K562 (cell line): ENCODE data around the gene RAB4B. TPM values are rescaled to one million over a fixed set of nuclear protein-coding genes. Genes with fewer than 3 reads are reported as not detected.
A peak's percentile ranks its signal among the peaks of the same experiment; 100 is the strongest.

Experiments
- ATAC-seq: fragments of 200-7000 bp; cut with Tn5 transposase; 3 replicates; pipeline ENCODE4 v1.9.1; 2020; ENCODE audit warnings: moderate library complexity
- BruUV-seq: library from RNA; stranded (reverse); fragments of 400-500 nt; replicated peaks from 2 replicates; lab custom pipeline; 2021; lab: Mats Ljungman, UMichigan
- CTCF ChIA-PET: fragments of 300-600 bp; formaldehyde crosslinking; extraction: SDS; loops from one replicate; lab custom pipeline; 2021; ENCODE audit warnings: low intra/inter-chr PET ratio; lab: Yijun Ruan, JAX
- POLR2A ChIA-PET: fragments of 300-600, 350-650 bp; sonication (Branson Sonifier 250); formaldehyde crosslinking; extraction: SDS; loops from one replicate; lab custom pipeline; 2021; ENCODE audit warnings: antibody characterized with exemption, inconsistent platforms; lab: Yijun Ruan, JAX
- DNase-seq, 4 experiments: peaks; one replicate each; pipeline versions ENCODE4 v3.0.0 to v3.0.0-alpha.2; 2011 to 2018; ENCODE audit warnings: low spot score in 3 of 4, mixed read lengths in 3 of 4; ENCODE audit errors: extremely low read depth in 1 of 4
- FAIRE-seq: peaks from 2 replicates; lab custom pipeline; 2011; peaks lifted over from hg19 to GRCh38; lab: Jason Lieb, UNC
- H2AFZ ChIP-seq: 2 replicates; pipeline ENCODE4 v1.6.0; 2011; ENCODE audit warnings: low read depth, low read length, control low read depth, inconsistent platforms
- H3K27ac ChIP-seq: fragments of 200-600 bp; 3 replicates; pipeline ENCODE4 v1.8.0; 2011; ENCODE audit warnings: low read depth, mild to moderate bottlenecking, control low read depth, inconsistent platforms, low read length, moderate library complexity, mixed read lengths; ENCODE audit errors: extremely low read depth
- H3K27me3 ChIP-seq, 2 experiments: fragments of 300-600 bp in 1 of 2; 2 replicates in 1 of 2; 3 replicates in 1 of 2; pipeline versions ENCODE4 v1.6.0 to v1.8.0; 2011; ENCODE audit warnings: inconsistent platforms in 2 of 2, low read length in 2 of 2, mild to moderate bottlenecking in 1 of 2, mixed read lengths in 1 of 2, moderate library complexity in 1 of 2; ENCODE audit not compliant: control insufficient read depth in 2 of 2, insufficient read depth in 2 of 2
- H3K36me3 ChIP-seq: fragments of 300-600 bp; 3 replicates; pipeline ENCODE4 v1.8.0; 2011; ENCODE audit warnings: mild to moderate bottlenecking, low read length, inconsistent platforms; ENCODE audit not compliant: control insufficient read depth, insufficient read depth
- H3K4me1 ChIP-seq, 2 experiments: fragments of 200-600 bp in 1 of 2; replicated peaks in 1 of 2; 2 replicates in 1 of 2; 3 replicates in 1 of 2; pipeline versions ENCODE4 v1.5.1 to v1.8.0; 2011; ENCODE audit warnings: inconsistent platforms in 2 of 2, low read length in 2 of 2, mild to moderate bottlenecking in 1 of 2, mixed read lengths in 1 of 2, moderate library complexity in 1 of 2; ENCODE audit not compliant: control insufficient read depth in 2 of 2, insufficient read depth in 2 of 2
- H3K4me2 ChIP-seq: 2 replicates; pipeline ENCODE4 v1.6.1; 2011; ENCODE audit warnings: low read length, control low read depth, inconsistent platforms, mixed read lengths; ENCODE audit not compliant: insufficient read depth
- H3K4me3 ChIP-seq: fragments of 200-600 bp; sonication (generic), shearing (Covaris generic); 2 replicates; pipeline ENCODE4 v1.5.1; 2016; ENCODE audit warnings: control low read depth, inconsistent platforms
- H3K79me2 ChIP-seq: fragments of 200-600 bp; 3 replicates; pipeline ENCODE4 v1.8.0; 2011; ENCODE audit warnings: low read length, inconsistent platforms; ENCODE audit not compliant: control insufficient read depth, insufficient read depth
- H3K9ac ChIP-seq, 2 experiments: 2 replicates each; pipeline versions ENCODE4 v1.6.0 to v1.6.1; 2011; ENCODE audit warnings: low read depth in 2 of 2, low read length in 2 of 2, control low read depth in 1 of 2, inconsistent platforms in 1 of 2, mild to moderate bottlenecking in 1 of 2, mixed read lengths in 1 of 2; ENCODE audit not compliant: insufficient read depth in 1 of 2
- H3K9me1 ChIP-seq: one replicate; pipeline ENCODE4 v1.6.0; 2011; ENCODE audit warnings: inconsistent platforms, mild to moderate bottlenecking, low read length, moderate library complexity; ENCODE audit not compliant: control insufficient read depth, insufficient read depth
- H3K9me3 ChIP-seq: replicated peaks from 2 replicates; pipeline ENCODE4 v1.5.1; 2011; ENCODE audit warnings: low read depth, low read length, inconsistent platforms; ENCODE audit not compliant: control insufficient read depth, insufficient read depth
- H4K20me1 ChIP-seq: replicated peaks from 2 replicates; pipeline ENCODE4 v1.6.1; 2011; ENCODE audit warnings: low read length, inconsistent platforms, mixed read lengths; ENCODE audit not compliant: control insufficient read depth, insufficient read depth
- ATF2 ChIP-seq: sonication (generic); formaldehyde crosslinking; IDR thresholded peaks from 2 replicates; pipeline ENCODE4 v1.8.1; 2022; ENCODE audit warnings: missing genetic modification reagents
- DNMT1 ChIP-seq: fragments of 450-650 bp; IDR thresholded peaks from 2 replicates; pipeline ENCODE4 v1.6.1; 2016; ENCODE audit warnings: antibody characterized with exemption, mild to moderate bottlenecking
- ETS2 ChIP-seq: IDR thresholded peaks from 2 replicates; pipeline ENCODE4 v1.6.1; 2016; ENCODE audit warnings: borderline replicate concordance, missing genetic modification characterization, mild to moderate bottlenecking, moderate library complexity, missing compliant biosample characterization; ENCODE audit not compliant: poor library complexity, severe bottlenecking
- HDAC8 ChIP-seq: fragments of 450-650 bp; IDR thresholded peaks from 2 replicates; pipeline ENCODE4 v1.6.1; 2016; ENCODE audit warnings: mild to moderate bottlenecking, missing genetic modification characterization, moderate library complexity, missing compliant biosample characterization
- MNT ChIP-seq, 2 experiments: fragments of 450-650 bp; conservative IDR thresholded peaks; 2 replicates each; pipeline ENCODE4 v1.6.1; 2017; ENCODE audit warnings: mild to moderate bottlenecking in 2 of 2, moderate library complexity in 2 of 2
- MYNN ChIP-seq, 2 experiments: sonication (generic); formaldehyde crosslinking in 1 of 2; IDR thresholded peaks; 2 replicates each; pipeline versions ENCODE4 v1.5.0 to v1.6.1; 2016 to 2020; ENCODE audit warnings: antibody characterized with exemption in 1 of 2, missing genetic modification reagents in 1 of 2
- NFATC3 ChIP-seq: fragments of 450-650 bp; IDR thresholded peaks from 2 replicates; pipeline ENCODE4 v1.6.1; 2017; ENCODE audit warnings: mild to moderate bottlenecking
- PHF21A ChIP-seq: fragments of 450-650 bp; IDR thresholded peaks from 2 replicates; pipeline ENCODE4 v1.6.1; 2017; ENCODE audit warnings: low read depth, borderline replicate concordance
- POLR2A ChIP-seq: fragments of 450-650 bp; conservative IDR thresholded peaks from 2 replicates; pipeline ENCODE4 v1.6.1; 2016
- POLR2AphosphoS5 ChIP-seq: IDR thresholded peaks from 2 replicates; pipeline ENCODE4 v1.6.1; 2011; ENCODE audit warnings: mild to moderate bottlenecking, low read depth, low read length, moderate library complexity; ENCODE audit not compliant: control insufficient read depth, insufficient read depth
- POLR2B ChIP-seq: fragments of 450-650 bp; IDR thresholded peaks from 2 replicates; pipeline ENCODE4 v1.6.1; 2018; ENCODE audit warnings: low read depth; ENCODE audit not compliant: partially characterized antibody
- POLR2G ChIP-seq: fragments of 200-400 bp; formaldehyde crosslinking; IDR thresholded peaks from 2 replicates; pipeline ENCODE4 v1.6.1; 2017; ENCODE audit warnings: low read depth, mild to moderate bottlenecking, antibody characterized with exemption, low read length, moderate library complexity
- RBFOX2 ChIP-seq: fragments of 200-400 bp; formaldehyde crosslinking; IDR thresholded peaks from 2 replicates; pipeline ENCODE4 v1.6.1; 2017; ENCODE audit warnings: low read depth, mild to moderate bottlenecking, low read length, moderate library complexity
- SLC30A9 ChIP-seq: fragments of 250-450 bp; sonication (Bioruptor Pico); IDR thresholded peaks from 2 replicates; pipeline ENCODE4 v1.8.0; 2022; ENCODE audit warnings: mild to moderate bottlenecking, moderate library complexity
- ZBTB12 ChIP-seq: fragments of 250-450 bp; sonication (Bioruptor Pico); IDR thresholded peaks from 2 replicates; pipeline ENCODE4 v1.4.0; 2020
- ZEB2 ChIP-seq: fragments of 450-650 bp; IDR thresholded peaks from 2 replicates; pipeline ENCODE4 v1.6.1; 2016
- ZNF408 ChIP-seq: fragments of 250-450 bp; sonication (Bioruptor Pico); IDR thresholded peaks from 2 replicates; pipeline ENCODE4 v1.4.0; 2020; ENCODE audit warnings: low read depth, mild to moderate bottlenecking, moderate library complexity
- ZNF79 ChIP-seq: fragments of 250-450 bp; sonication (Bioruptor Pico); IDR thresholded peaks from 2 replicates; pipeline ENCODE4 v1.4.0; 2020; ENCODE audit warnings: low read depth, mild to moderate bottlenecking, moderate library complexity
- WGBS: fragments of 100-300 bp; shearing (Covaris generic); methylation state at CpG from one replicate; pipeline ENCODE4 v1.1.6; 2016; ENCODE audit warnings: low coverage, mixed read lengths; ENCODE audit not compliant: insufficient coverage; ENCODE audit errors: missing lambda C conversion rate; 5-methylcytosine and 5-hydroxymethylcytosine counted together
- in situ Hi-C: fragments of 300-500 bp; cut with MboI; formaldehyde crosslinking; loops from 4 replicates; pipeline ENCODE4 v1.15.0; 2018; ENCODE audit warnings: inconsistent platforms, mixed read lengths
- intact Hi-C: fragments of 100-400 bp; cut with micrococcal nuclease; formaldehyde crosslinking; loops from 2 replicates; pipeline ENCODE4 v1.14.2; 2022
- polyA plus RNA-seq, 8 experiments: library from polyadenylated mRNA; depleted of rRNA in 4 of 8; stranded (reverse) in 5 of 8; unstranded in 3 of 8; fragments of >200 nt; fragmentation: Nextera tagmentation in 2 of 8; fragmentation: Illumina TruSeq in 1 of 8; extraction: Ambion mirVana in 2 of 8; extraction: Trizol in 1 of 8; gene quantifications; 2 replicates each; pipeline versions ENCODE4 v1.2.1 to v1.2.3, GENCODE V29; 2011 to 2014; ENCODE audit warnings: inconsistent platforms in 1 of 8, missing spikeins in 1 of 8
- total RNA-seq, 7 experiments: library from RNA; depleted of rRNA in 6 of 7; stranded (reverse); fragments of >200 nt in 6 of 7; fragmentation: Illumina TruSeq in 2 of 7; extraction: Trizol in 2 of 7; gene quantifications; 2 replicates each; pipeline versions ENCODE4 v1.2.1 to v1.2.3, GENCODE V29; 2011 to 2021; ENCODE audit warnings: low replicate concordance in 1 of 7
- TF ChIP-seq, protein P1 (sequence below): IDR thresholded peaks from 2 replicates; pipeline ENCODE4 v1.6.1; 2011; ENCODE audit not compliant: insufficient read length; ENCODE audit errors: extremely low read depth

Gene RAB4B
- total and polyA plus RNA-seq, 9 of the 15 experiments (the other 6 are each of a cell fraction or from before 2014, with no cell fraction given) = 0.28 to 20.4 (median 9.0) TPM

DNA sequence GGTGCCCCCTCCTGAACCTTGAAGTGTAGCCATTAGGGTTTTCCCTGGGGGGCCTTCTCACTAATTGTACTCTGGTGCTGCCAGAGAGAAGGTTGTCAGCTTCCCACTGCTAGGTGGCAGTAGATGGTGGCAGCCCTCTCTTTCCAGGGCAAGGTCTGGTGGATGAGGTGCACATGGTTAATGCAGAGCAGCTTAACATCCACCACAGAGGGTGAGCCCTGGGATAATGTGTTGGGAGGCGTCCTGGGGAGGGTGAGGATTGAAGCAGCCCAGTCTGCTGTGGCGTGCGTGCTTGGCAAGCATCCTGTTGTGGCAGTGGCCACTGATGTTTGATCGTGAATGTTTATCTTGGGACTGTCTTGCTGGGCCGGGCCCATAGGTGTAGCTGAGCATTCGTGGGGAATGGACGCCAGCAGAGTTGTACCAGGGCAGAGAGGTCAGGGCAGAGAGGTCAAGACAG, 26.8 kb downstream of the RAB4B start:
- Histone ChIP-seq H3K36me3 (peaks cover 92% of the 10 kb centered on the region), H3K9me1 (peaks cover 24% of the 10 kb centered on the region), H3K9me3 (no peaks in the 10 kb centered on the region), H3K4me3 (no peak overlapping the region), H3K4me1 (peaks cover 45 to 82% of the 10 kb centered on the region in 2 experiments), H3K9ac (peak overlapping the region in 1 of 2 experiments; percentile 64; a peak in 2 of 4 replicates), H3K27ac (peak overlapping the region; percentile 14; the same call in 2 of the 3 replicates)
- POLR2A ChIA-PET = interaction anchor here (0.6 to 3.7 kb wide), 8 partner anchors 19 to 1563 kb away, joined by 3 to 26 read pairs (median 3); partner anchors contain the start of gene RAB4B
- no peak for DNase-seq
- no peak for ATAC-seq
- TF ChIP-seq MNT (conservative IDR thresholded peaks at IDR 0.05) = no peak
- TF ChIP-seq POLR2AphosphoS5 = peak; percentile 25; the same call in 1 of the 2 replicates
- TF ChIP-seq ZNF79 = no peak
- peak; percentile 32 for TF ChIP-seq POLR2B
- no peak for TF ChIP-seq PHF21A
- no peak for TF ChIP-seq ZEB2
- TF ChIP-seq DNMT1 = no peak
- TF ChIP-seq SLC30A9 (CRISPR knock-in tag) = no peak
- TF ChIP-seq ATF2 (CRISPR knock-in tag) = no peak
- TF ChIP-seq RBFOX2 = 0 out of 2 replicates have a peak, but pooled peaks have one; percentile 46
- TF ChIP-seq POLR2G = peak; percentile 52; the same call in 1 of the 2 replicates
- no peak for TF ChIP-seq HDAC8 (tag)
- TF ChIP-seq POLR2A = peak; percentile 47
- no peak for TF ChIP-seq ETS2 (tag)
- TF ChIP-seq ZBTB12 (CRISPR knock-in tag) = no peak
- TF ChIP-seq, protein P1, sequence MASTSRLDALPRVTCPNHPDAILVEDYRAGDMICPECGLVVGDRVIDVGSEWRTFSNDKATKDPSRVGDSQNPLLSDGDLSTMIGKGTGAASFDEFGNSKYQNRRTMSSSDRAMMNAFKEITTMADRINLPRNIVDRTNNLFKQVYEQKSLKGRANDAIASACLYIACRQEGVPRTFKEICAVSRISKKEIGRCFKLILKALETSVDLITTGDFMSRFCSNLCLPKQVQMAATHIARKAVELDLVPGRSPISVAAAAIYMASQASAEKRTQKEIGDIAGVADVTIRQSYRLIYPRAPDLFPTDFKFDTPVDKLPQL = no peak
- TF ChIP-seq MYNN (IDR thresholded peaks at IDR 0.05) = 0 out of 2 replicates have a peak, but pooled peaks have one; percentile 12
- no peak for TF ChIP-seq MYNN (CRISPR knock-in tag; IDR thresholded peaks at IDR 0.05)
- TF ChIP-seq ZNF408 = no peak
- no peak for TF ChIP-seq NFATC3
- TF ChIP-seq, all 486 proteins: peak for 6
- H2AFZ ChIP-seq = no peak overlapping the region
- peaks cover 83% of the 10 kb centered on the region for H3K79me2 ChIP-seq
- in situ Hi-C loops = no loop called here
- intact Hi-C loops = loop anchor here (5.0 kb wide), 1 partner anchor 143 kb away; no protein-coding TSS in a partner anchor
- WGBS = 81% methylated on average over 7 of the region's 7 CpGs
- BruUV-seq = no TSS peak
- H4K20me1 ChIP-seq = peaks cover 58% of the 10 kb centered on the region
- CTCF ChIA-PET = no interaction called here
- no peak overlapping the region for H3K4me2 ChIP-seq
- FAIRE-seq = no peak
- no peaks in the 10 kb centered on the region for H3K27me3 ChIP-seq
